B cell (primary cell): Measurements from ENCODE around the gene GGA3. TPM values are rescaled to one million over a fixed set of nuclear protein-coding genes. Genes with fewer than 3 reads are reported as not detected.

Experiments used
- ATAC-seq: fragments of 200-7000 bp; cut with Tn5 transposase; one replicate; pipeline ENCODE4 v1.10.0; 2021; ENCODE audit warnings: low read depth, mild to moderate bottlenecking, moderate number of reproducible peaks, moderate library complexity
- CTCF ChIA-PET: fragments of 350-600 bp; sonication (Branson Sonifier 250); formaldehyde crosslinking; loops from one replicate; lab custom pipeline; 2021; ENCODE audit warnings: antibody characterized with exemption, inconsistent platforms; lab: Charles Lee
- POLR2A ChIA-PET: fragments of 350-600 bp; sonication (Branson Sonifier 250); formaldehyde crosslinking; loops from one replicate; lab custom pipeline; 2021; ENCODE audit warnings: antibody characterized with exemption; lab: Charles Lee
- DNase-seq: peaks from one replicate; pipeline ENCODE4 v3.0.0; 2013
- H2AFZ ChIP-seq: 2 replicates; pipeline ENCODE4 v1.6.1; 2012; ENCODE audit warnings: mild to moderate bottlenecking, low read depth, low read length; ENCODE audit not compliant: insufficient read depth, poor library complexity, severe bottlenecking
- H3K27ac ChIP-seq, 2 donors: 1 replicate in 1 of 2; 2 replicates in 1 of 2; pipeline ENCODE4 v1.5.1; 2012 to 2013; ENCODE audit warnings: low read length in 2 of 2, mild to moderate bottlenecking in 2 of 2, moderate library complexity in 1 of 2
- H3K27me3 ChIP-seq, 4 experiments: fragments of 200-600 bp in 1 of 4; sonication (generic) in 1 of 4; replicated peaks in 1 of 4; 1 replicate in 2 of 4; 2 replicates in 2 of 4; pipeline versions ENCODE4 v1.6.1 to v1.7.0; 2013 to 2016; ENCODE audit warnings: low read length in 3 of 4, mild to moderate bottlenecking in 2 of 4, mixed read lengths in 1 of 4, moderate library complexity in 1 of 4; ENCODE audit not compliant: insufficient read depth in 4 of 4, control insufficient read depth in 3 of 4; ENCODE audit errors: control extremely low read depth in 1 of 4
- H3K36me3 ChIP-seq, 2 experiments: replicated peaks in 1 of 2; 1 replicate in 1 of 2; 2 replicates in 1 of 2; pipeline versions ENCODE4 v1.6.1 to v1.7.1; 2013; ENCODE audit warnings: low read length in 1 of 2; ENCODE audit not compliant: insufficient read depth in 2 of 2, control insufficient read depth in 1 of 2; ENCODE audit errors: control extremely low read depth in 1 of 2, extremely low read depth in 1 of 2
- H3K4me1 ChIP-seq, 2 donors: fragments of 200-600 bp in 1 of 2; sonication (generic) in 1 of 2; 1 replicate in 1 of 2; 2 replicates in 1 of 2; pipeline versions ENCODE4 v1.5.1 to v1.6.1; 2013 to 2017; ENCODE audit warnings: low read length in 2 of 2; ENCODE audit not compliant: control insufficient read depth in 2 of 2, insufficient read depth in 2 of 2
- H3K4me2 ChIP-seq: replicated peaks from 2 replicates; pipeline ENCODE3; 2012; ENCODE audit warnings: mild to moderate bottlenecking, low read depth, low read length; ENCODE audit not compliant: poor library complexity, severe bottlenecking
- H3K4me3 ChIP-seq, 5 experiments: fragments of 200-600 bp in 1 of 5; sonication (generic) in 1 of 5; 1 replicate in 3 of 5; 2 replicates in 2 of 5; pipeline versions ENCODE4 v1.5.1 to v1.7.0; 2011 to 2016; ENCODE audit warnings: low read length in 4 of 5, mild to moderate bottlenecking in 4 of 5, low read depth in 2 of 5, control low read depth in 1 of 5, moderate library complexity in 1 of 5; ENCODE audit not compliant: insufficient read depth in 1 of 5; ENCODE audit errors: control extremely low read depth in 1 of 5, extremely low read depth in 1 of 5
- H3K79me2 ChIP-seq: fragments of 200-600 bp; sonication (generic); one replicate; pipeline ENCODE4 v1.6.0; 2016; ENCODE audit warnings: low read length; ENCODE audit not compliant: control insufficient read depth, insufficient read depth
- H3K9ac ChIP-seq: fragments of 200-600 bp; sonication (generic); 2 replicates; pipeline ENCODE4 v1.6.1; 2017; ENCODE audit warnings: mild to moderate bottlenecking, low read length, moderate library complexity
- H3K9me3 ChIP-seq, 3 donors: one replicate each; pipeline versions ENCODE4 v1.6.1 to v1.7.1; 2013; ENCODE audit warnings: low read length in 2 of 3; ENCODE audit not compliant: control insufficient read depth in 2 of 3, insufficient read depth in 1 of 3; ENCODE audit errors: control extremely low read depth in 1 of 3
- H4K20me1 ChIP-seq: 2 replicates; pipeline ENCODE4 v1.6.0; 2012; ENCODE audit warnings: mild to moderate bottlenecking, low read length; ENCODE audit not compliant: insufficient read depth, control insufficient read depth, poor library complexity, severe bottlenecking
- H3K27ac Mint-ChIP-seq: one replicate; pipeline ENCODE4 v1.8.0; 2021; ENCODE audit warnings: mixed read lengths
- H3K27me3 Mint-ChIP-seq: one replicate; pipeline ENCODE4 v1.8.0; 2021; ENCODE audit warnings: mixed read lengths
- H3K4me1 Mint-ChIP-seq: one replicate; pipeline ENCODE4 v1.8.0; 2021; ENCODE audit warnings: mixed read lengths
- H3K4me3 Mint-ChIP-seq: one replicate; pipeline ENCODE4 v1.8.0; 2021; ENCODE audit warnings: mixed read lengths
- H3K9me3 Mint-ChIP-seq: one replicate; pipeline ENCODE4 v1.8.0; 2022; ENCODE audit warnings: mixed read lengths; ENCODE audit not compliant: insufficient read depth
- EZH2 ChIP-seq: IDR thresholded peaks from 2 replicates; pipeline ENCODE4 v1.6.1; 2012; ENCODE audit warnings: borderline replicate concordance, low read depth, mild to moderate bottlenecking, moderate library complexity, low read length; ENCODE audit not compliant: insufficient read depth, poor library complexity, severe bottlenecking
- WGBS: methylation state at CpG from one replicate; pipeline ENCODE4 v1.1.5; 2013; ENCODE audit warnings: missing lambda C conversion rate; ENCODE audit not compliant: insufficient coverage; 5-methylcytosine and 5-hydroxymethylcytosine counted together
- intact Hi-C: fragments of 100-400 bp; cut with micrococcal nuclease; formaldehyde crosslinking; loops from one replicate; pipeline ENCODE4 v1.10.0; 2022
- polyA plus RNA-seq: library from polyadenylated mRNA; depleted of rRNA; stranded (reverse); fragments of >200 nt; gene quantifications from 2 replicates; pipeline ENCODE4 v1.2.3, GENCODE V29; 2012
- total RNA-seq, 2 donors: library from RNA; stranded (reverse); fragments of 120-200 nt in 1 of 2; gene quantifications; 1 replicate in 1 of 2; 2 replicates in 1 of 2; pipeline versions ENCODE4 v1.2.3 to v1.2.4, GENCODE V29; 2013 to 2022
- TF ChIP-seq, protein P1 (sequence below): fragments of 200-600 bp; IDR thresholded peaks from one replicate; pipeline ENCODE4 v1.8.0; 2022; ENCODE audit warnings: antibody characterized with exemption, mild to moderate bottlenecking

Gene GGA3
- total and polyA plus RNA-seq, 2 donors (not counting 1 experiment from before 2014, with no cell fraction given), result 109 to 135 TPM

DNA sequence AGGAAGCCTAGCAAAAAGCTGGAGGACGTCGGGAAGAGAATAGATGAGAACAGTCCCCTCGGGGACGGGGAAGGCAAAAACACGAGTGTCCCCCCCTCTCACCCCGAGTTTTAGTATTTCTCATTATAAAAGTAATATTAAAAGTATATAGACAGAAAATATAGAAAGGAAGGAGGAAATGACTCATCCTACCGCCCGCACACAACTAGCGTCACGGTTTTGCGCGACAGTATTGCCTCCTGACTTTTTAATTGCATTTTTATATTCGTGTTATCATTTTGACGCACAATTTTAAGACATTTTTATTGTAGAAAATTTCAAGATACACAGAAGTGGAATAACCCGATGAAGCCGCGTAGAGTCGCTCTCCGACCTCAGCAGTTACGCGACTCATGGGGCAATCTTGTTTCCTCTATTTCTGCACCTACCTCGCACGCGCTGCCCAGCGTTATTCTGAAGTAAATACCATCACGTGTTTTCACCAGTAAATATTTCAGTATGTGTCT lies 28.5 kb upstream of the GGA3 start:
- Mint-ChIP-seq H3K9me3 (no peaks in the 10 kb centered on the region), H3K27ac (peak overlapping the region; percentile 100), H3K27me3 (no peaks in the 10 kb centered on the region), H3K4me3 (peak overlapping the region; percentile 98), H3K4me1 (peaks cover 42% of the 10 kb centered on the region)
- H3K4me2 ChIP-seq, result peak overlapping the region; percentile 100
- H3K27ac ChIP-seq, result peak overlapping the region; percentile 90 to 98
- H3K27me3 ChIP-seq, result no peaks in the 10 kb centered on the region
- H3K79me2 ChIP-seq, result peaks cover 38% of the 10 kb centered on the region
- WGBS, result 17% methylated on average over 7 of the region's 26 CpGs
- intact Hi-C loops, result loop anchor here (1.0 to 10.0 kb wide), 12 partner anchors 7 to 375 kb away; partner anchors contain the start of genes GGA3, GRB2, LLGL2 and MIF4GD
- POLR2A ChIA-PET, result interaction anchor here (0.6 to 2.8 kb wide), 23 partner anchors 8 to 226 kb away, joined by 3 to 25 read pairs (median 6); partner anchors contain the start of genes GGA3, GRB2, MIF4GD and MRPS7
- CTCF ChIA-PET, result interaction anchor here (0.8 to 5.2 kb wide), 45 partner anchors 8 to 332 kb away, joined by 3 to 79 read pairs (median 5); partner anchors contain the start of genes GGA3, GRB2, MIF4GD and MRPS7
- TF ChIP-seq, protein P1, sequence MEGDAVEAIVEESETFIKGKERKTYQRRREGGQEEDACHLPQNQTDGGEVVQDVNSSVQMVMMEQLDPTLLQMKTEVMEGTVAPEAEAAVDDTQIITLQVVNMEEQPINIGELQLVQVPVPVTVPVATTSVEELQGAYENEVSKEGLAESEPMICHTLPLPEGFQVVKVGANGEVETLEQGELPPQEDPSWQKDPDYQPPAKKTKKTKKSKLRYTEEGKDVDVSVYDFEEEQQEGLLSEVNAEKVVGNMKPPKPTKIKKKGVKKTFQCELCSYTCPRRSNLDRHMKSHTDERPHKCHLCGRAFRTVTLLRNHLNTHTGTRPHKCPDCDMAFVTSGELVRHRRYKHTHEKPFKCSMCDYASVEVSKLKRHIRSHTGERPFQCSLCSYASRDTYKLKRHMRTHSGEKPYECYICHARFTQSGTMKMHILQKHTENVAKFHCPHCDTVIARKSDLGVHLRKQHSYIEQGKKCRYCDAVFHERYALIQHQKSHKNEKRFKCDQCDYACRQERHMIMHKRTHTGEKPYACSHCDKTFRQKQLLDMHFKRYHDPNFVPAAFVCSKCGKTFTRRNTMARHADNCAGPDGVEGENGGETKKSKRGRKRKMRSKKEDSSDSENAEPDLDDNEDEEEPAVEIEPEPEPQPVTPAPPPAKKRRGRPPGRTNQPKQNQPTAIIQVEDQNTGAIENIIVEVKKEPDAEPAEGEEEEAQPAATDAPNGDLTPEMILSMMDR, result peak; percentile 78
- TF ChIP-seq EZH2, result no peak
- peaks cover 29 to 50% of the 10 kb centered on the region in 2 donors for H3K4me1 ChIP-seq
- H4K20me1 ChIP-seq, result no peaks in the 10 kb centered on the region
- DNase-seq (peak; percentile 88), ATAC-seq (peak; percentile 26)
- H3K36me3 ChIP-seq, result peaks cover 1 to 21% of the 10 kb centered on the region in 2 experiments
- no peaks in the 10 kb centered on the region for H3K9me3 ChIP-seq
- H3K4me3 ChIP-seq, result peak overlapping the region; percentile 77 to 88 (median 85)
- peak overlapping the region; percentile 95 for H2AFZ ChIP-seq
- H3K9ac ChIP-seq, result peak overlapping the region; percentile 93
